ENCODE results near the gene KCNMA1.

Gene KCNMA1

GRCh38 chr10:77121829-77122228, 515.8 kb downstream of the KCNMA1 start:
- DNase-seq: no peak

- DNase-seq: no peak
Observed at GRCh38 chr10:77120666-77121376, 516.8 kb downstream of the KCNMA1 start.

- no peak for DNase-seq
Observed at GRCh38 chr10:77120012-77120411, 517.6 kb downstream of the KCNMA1 start.

GRCh38 chr10:77118603-77119282, 518.9 kb downstream of the KCNMA1 start:
- no peak for DNase-seq

- no peak for DNase-seq
Observed at GRCh38 chr10:77117501-77117900, 520.1 kb downstream of the KCNMA1 start.

GRCh38 chr10:77116904-77117303, 520.7 kb downstream of the KCNMA1 start:
- DNase-seq: no peak

GRCh38 chr10:77114181-77114821, 523.3 kb downstream of the KCNMA1 start:
- no peak for DNase-seq

- DNase-seq: no peak
Observed at GRCh38 chr10:77111611-77112550, 525.7 kb downstream of the KCNMA1 start.

GRCh38 chr10:77110757-77111156, 526.9 kb downstream of the KCNMA1 start:
- no peak for DNase-seq

GRCh38 chr10:77109351-77109994, 528.1 kb downstream of the KCNMA1 start:
- no peak for DNase-seq

- DNase-seq: no peak
Observed at GRCh38 chr10:77106676-77107075, 530.9 kb downstream of the KCNMA1 start.

- DNase-seq: no peak
Observed at GRCh38 chr10:77105761-77106221, 531.8 kb downstream of the KCNMA1 start.

GRCh38 chr10:77104459-77104980, 533.1 kb downstream of the KCNMA1 start:
- no peak for DNase-seq

GRCh38 chr10:77103213-77103612, 534.4 kb downstream of the KCNMA1 start:
- DNase-seq: no peak

GRCh38 chr10:77101341-77101740, 536.3 kb downstream of the KCNMA1 start:
- no peak for DNase-seq

GRCh38 chr10:77099136-77099535, 538.5 kb downstream of the KCNMA1 start:
- no peak for DNase-seq

GRCh38 chr10:77097625-77098024, 540.0 kb downstream of the KCNMA1 start:
- DNase-seq: no peak

- no peak for DNase-seq
Observed at GRCh38 chr10:77093126-77093525, 544.5 kb downstream of the KCNMA1 start.

- no peak for DNase-seq
Observed at GRCh38 chr10:77091597-77092165, 545.9 kb downstream of the KCNMA1 start.

- DNase-seq: no peak
Observed at GRCh38 chr10:77090381-77091356, 546.9 kb downstream of the KCNMA1 start.

Data from GDM1 (cell line).